AG04450 (cell line): ENCODE results near the gene DNAH8. TPM values are rescaled to one million over a fixed set of nuclear protein-coding genes. Genes with fewer than 3 reads are reported as not detected.

Source experiments
- CTCF ChIA-PET: fragments of 300-600, 350-600 bp; formaldehyde crosslinking; extraction: SDS; loops from one replicate; lab custom pipeline; 2022; ENCODE audit warnings: antibody characterized with exemption, inconsistent platforms; lab: Charles Lee
- POLR2A ChIA-PET: fragments of 350-600 bp; formaldehyde crosslinking; extraction: SDS; loops from one replicate; lab custom pipeline; 2021; ENCODE audit warnings: antibody characterized with exemption, inconsistent platforms; lab: Yijun Ruan, JAX
- DNase-seq: peaks from one replicate; pipeline ENCODE4 v3.0.0-alpha.2; 2011; ENCODE audit warnings: low read depth, low spot score
- H3K27ac ChIP-seq: one replicate; pipeline ENCODE4 v1.5.1; 2012; ENCODE audit warnings: low read depth, low read length, control low read depth
- H3K27me3 ChIP-seq: one replicate; pipeline ENCODE4 v1.6.0; 2012; ENCODE audit warnings: low read length; ENCODE audit not compliant: control insufficient read depth, insufficient read depth
- H3K4me3 ChIP-seq: 2 replicates; pipeline ENCODE4 v1.5.1; 2011; ENCODE audit warnings: mild to moderate bottlenecking, low read depth, low read length, control low read depth
- H3K9me3 ChIP-seq: 2 replicates; pipeline ENCODE4 v1.5.1; 2012; ENCODE audit warnings: low read length; ENCODE audit not compliant: control insufficient read depth, insufficient read depth
- CTCF ChIP-seq: IDR thresholded peaks from 2 replicates; pipeline ENCODE4 v1.5.1; 2011; ENCODE audit warnings: low read depth, low read length, control low read depth, inconsistent platforms
- polyA plus RNA-seq: library from polyadenylated mRNA; depleted of rRNA; stranded (reverse); fragments of >200 nt; gene quantifications from 2 replicates; pipeline ENCODE4 v1.2.3, GENCODE V29; 2011

DNAH8 gene
- polyA plus RNA-seq, 1 experiment: not detected

- CTCF ChIA-PET: interaction anchor here (0.8 kb wide), 1 partner anchor 249 kb away, joined by 3 read pairs; no protein-coding TSS in a partner anchor
- Histone ChIP-seq H3K9me3 (no peaks in the 10 kb centered on the region), H3K27ac (no peak overlapping the region), H3K4me3 (no peak overlapping the region), H3K27me3 (no peaks in the 10 kb centered on the region)
- TF ChIP-seq CTCF: no peak
- POLR2A ChIA-PET: no interaction called here
- DNase-seq: no peak
These were observed 346.1 kb downstream of the DNAH8 start for GRCh38 chr6:39061182-39061581.

GRCh38 chr6:39061588-39061987 is 346.5 kb downstream of the DNAH8 start:
- CTCF ChIA-PET: no interaction called here
- no peaks in the 10 kb centered on the region for H3K9me3 ChIP-seq
- no peak for TF ChIP-seq CTCF
- no peak for DNase-seq
- H3K27ac ChIP-seq: no peak overlapping the region
- H3K4me3 ChIP-seq: no peak overlapping the region
- POLR2A ChIA-PET: no interaction called here
- H3K27me3 ChIP-seq: no peaks in the 10 kb centered on the region

- ChIA-PET CTCF (no interaction called here), POLR2A (no interaction called here)
- no peak for DNase-seq
- H3K4me3 ChIP-seq: no peak overlapping the region
- no peaks in the 10 kb centered on the region for H3K27me3 ChIP-seq
- TF ChIP-seq CTCF: no peak
- no peaks in the 10 kb centered on the region for H3K9me3 ChIP-seq
- H3K27ac ChIP-seq: no peak overlapping the region
These were observed 347.1 kb downstream of the DNAH8 start for GRCh38 chr6:39062014-39062740.

GRCh38 chr6:39063526-39063925 is 348.4 kb downstream of the DNAH8 start:
- TF ChIP-seq CTCF: no peak
- POLR2A ChIA-PET: no interaction called here
- CTCF ChIA-PET: no interaction called here

GRCh38 chr6:39065561-39065960 is 350.4 kb downstream of the DNAH8 start:
- H3K27me3 ChIP-seq: no peaks in the 10 kb centered on the region
- DNase-seq: no peak
- no peaks in the 10 kb centered on the region for H3K9me3 ChIP-seq
- no peak overlapping the region for H3K4me3 ChIP-seq
- no peak for TF ChIP-seq CTCF
- H3K27ac ChIP-seq: no peak overlapping the region
- CTCF ChIA-PET: no interaction called here
- POLR2A ChIA-PET: no interaction called here

More at GRCh38 chr6:39063526-39063925, 348.4 kb downstream of the DNAH8 start:
- Histone ChIP-seq H3K27ac (no peak overlapping the region), H3K4me3 (no peak overlapping the region), H3K9me3 (no peaks in the 10 kb centered on the region), H3K27me3 (no peaks in the 10 kb centered on the region)
- no peak for DNase-seq
